ENCODE measurements around the gene BACH2.

Gene BACH2

DNA sequence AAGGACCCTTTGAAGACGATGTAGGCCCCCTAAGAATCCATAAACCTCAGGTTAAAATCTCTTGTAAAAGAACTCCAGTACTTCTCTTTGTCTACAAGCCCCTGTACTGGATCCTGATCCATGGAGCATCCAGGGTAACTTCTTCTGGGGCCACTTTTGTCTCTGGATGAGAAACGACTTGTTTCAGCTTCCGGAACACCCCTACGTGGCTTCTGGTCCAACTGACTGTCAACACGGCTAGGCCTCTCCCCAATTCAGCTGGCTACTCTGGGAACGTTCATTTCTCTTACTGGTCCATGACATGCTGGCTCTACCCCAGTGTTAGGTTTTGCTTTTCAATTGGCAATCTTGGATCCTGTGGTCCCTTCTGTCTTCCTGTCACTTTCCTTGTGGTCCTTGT, 198.0 kb downstream of the BACH2 start:
- no peak for DNase-seq (ENCODE audit: low read depth in 2 of 2)

DNA sequence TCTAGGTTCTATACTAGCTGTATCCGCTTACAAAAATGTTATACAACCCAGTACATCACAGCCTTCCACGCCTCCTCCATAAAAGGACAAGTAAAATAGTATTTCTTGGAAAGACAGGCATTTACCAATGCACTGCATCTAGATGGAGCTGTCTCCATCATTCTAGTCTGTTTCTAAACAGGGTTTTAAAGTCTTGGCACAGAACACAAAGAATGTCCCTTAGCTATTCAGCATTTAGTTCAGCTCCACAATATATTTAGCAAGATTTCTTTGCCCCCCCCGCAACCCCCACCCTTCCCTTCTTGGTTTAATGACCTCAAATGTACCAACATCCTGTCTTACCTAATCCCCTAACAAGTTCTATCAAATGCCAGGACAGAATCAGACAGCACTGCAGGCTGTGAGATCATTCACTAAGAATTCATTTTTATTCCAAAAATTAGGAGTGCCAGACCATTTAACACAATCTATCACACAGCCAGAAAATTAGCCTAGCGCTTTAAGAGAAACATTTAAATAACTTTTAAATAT, 198.6 kb downstream of the BACH2 start:
- DNase-seq (ENCODE audit: low read depth in 2 of 2) = no peak

DNA sequence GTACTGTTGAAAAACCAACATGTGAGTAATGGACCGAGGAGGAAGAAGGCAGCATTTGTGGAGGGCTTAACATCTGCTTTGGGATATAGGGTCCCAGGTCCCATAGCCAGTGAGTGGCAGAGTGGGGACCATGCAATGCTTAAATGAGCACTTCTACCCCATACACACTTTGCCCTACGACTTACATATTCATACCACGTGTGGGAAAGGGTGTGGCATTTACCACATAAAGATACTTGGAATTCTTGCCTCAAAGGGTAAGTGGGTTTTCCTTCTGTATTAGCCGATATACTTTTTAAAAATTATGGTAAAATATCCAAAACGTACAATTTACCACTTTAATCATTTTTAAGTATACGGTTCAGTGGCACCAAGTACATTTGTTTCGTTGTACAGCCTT, 199.3 kb downstream of the BACH2 start:
- no peak for DNase-seq (ENCODE audit: low read depth in 2 of 2)

DNA sequence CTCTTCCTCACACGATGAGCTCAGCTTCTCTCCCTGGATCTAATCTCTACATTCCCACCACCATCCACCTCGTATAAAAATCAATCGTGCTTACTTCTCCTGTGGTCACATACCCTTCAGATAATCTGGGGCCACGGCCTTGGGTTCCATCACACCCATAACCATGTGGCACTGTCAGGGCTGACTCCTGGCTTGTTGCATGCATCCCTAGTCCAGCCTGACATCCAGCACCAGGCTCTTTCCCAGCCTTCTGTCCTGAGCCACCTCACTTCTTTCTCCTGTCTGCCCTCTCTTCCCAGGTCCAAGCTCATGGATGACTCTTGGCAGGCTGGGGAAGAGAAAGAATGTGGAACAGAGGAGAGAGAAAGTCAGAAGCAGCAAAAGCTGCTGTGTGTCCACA, 199.8 kb downstream of the BACH2 start:
- DNase-seq (ENCODE audit: low read depth in 2 of 2) = no peak

DNA sequence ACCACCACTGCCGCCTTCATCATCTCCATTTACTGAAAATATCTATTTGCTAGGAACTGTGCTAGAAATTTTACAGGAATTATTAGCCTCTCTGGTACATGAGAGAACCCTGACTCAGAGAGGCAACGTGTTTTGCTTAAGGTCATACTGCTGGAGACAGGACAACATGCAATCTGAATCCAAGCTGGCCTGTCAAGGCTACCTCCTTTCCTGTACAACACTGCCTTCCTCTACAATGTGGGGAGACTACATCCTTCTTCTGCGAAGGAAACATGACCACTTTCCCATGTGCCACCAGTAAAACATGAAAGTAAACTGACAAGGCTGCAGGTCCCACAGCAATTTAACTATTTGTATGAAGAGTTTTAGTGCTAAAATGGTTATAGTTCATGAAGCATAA, 200.9 kb downstream of the BACH2 start:
- no peak for DNase-seq (ENCODE audit: low read depth in 2 of 2)

DNA sequence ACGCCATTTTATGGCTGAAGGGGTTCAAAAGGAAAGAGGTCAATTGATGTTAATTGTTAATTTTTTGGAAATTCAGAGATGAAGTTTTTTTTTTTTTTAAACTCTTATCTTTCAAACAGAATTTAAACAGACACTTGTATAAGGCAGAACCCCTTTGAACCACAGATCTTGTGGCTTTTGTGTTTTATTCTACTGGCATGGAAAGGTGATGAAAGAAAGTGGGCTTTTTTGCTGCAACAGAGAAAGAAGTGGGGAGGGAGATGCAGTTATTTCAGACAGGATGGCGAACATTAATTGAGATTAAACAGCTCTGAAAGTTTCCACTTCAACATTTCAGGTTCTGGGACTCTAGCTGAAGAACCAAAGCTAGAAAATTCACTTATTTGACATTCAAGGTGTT, 201.5 kb downstream of the BACH2 start:
- DNase-seq (ENCODE audit: low read depth in 2 of 2) = no peak

DNA sequence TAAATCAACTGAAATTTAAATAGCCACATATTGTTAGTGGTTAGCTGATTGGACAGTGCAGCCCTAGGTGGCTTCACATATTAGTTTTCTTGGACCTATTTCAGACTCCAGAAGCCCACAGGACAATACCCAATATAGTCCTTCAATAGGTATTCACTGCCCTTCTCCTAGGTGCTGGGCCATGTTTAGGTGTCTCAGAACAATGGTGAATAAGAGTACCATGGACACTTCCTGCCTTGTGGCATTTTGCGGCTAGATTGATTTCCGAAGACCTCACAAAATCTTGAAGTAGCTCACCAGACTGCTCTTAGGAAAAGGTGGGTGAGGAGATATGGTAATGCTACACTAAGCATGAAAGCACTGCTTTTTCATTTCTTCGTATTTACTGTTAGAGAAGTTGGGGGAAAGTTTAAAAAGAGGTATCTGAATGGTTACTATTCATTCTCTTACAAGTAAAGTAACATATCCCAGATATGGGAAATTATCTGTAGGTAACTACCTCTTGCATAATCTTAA, 203.0 kb downstream of the BACH2 start:
- no peak for DNase-seq (ENCODE audit: low read depth in 2 of 2)

DNA sequence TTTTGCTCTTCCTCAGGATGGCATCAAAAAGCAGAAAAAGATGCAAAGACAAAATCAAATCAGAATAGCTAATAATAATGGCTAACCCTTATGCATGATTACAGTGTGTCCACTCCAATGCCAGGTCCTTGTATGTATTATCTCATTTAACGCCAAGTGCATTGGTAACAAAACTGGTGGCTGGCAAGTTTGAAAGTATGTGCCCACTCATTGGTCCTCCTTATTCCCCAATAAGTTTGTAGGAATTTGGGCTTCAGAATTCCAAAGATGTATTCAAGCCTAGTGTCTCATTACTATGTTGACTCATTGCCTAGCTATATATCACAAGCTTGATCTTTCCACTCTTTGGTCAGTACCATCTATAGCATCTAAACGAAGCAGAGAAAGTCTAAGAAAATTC, 205.8 kb downstream of the BACH2 start:
- no peak for DNase-seq (ENCODE audit: low read depth in 2 of 2)

DNA sequence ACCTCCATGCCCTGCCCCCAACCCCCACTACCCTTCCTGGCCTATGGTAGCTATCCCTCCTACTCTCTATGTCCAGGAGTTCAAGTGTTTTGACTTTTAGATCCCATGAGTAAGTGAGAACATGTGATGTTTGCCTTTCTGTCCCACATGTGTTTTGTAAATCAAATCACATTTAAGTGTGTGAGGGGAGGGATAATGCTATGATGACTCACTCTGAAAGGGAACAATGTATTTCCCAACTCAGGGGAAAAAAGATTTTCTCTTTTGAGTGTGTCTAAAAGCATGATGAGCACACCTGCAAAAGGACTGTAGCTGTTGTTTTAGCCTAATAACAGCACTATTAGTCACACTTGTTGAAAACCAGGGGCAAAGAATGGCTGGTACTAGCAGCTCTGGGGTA, 208.6 kb downstream of the BACH2 start:
- DNase-seq (ENCODE audit: low read depth in 2 of 2) = no peak

DNA sequence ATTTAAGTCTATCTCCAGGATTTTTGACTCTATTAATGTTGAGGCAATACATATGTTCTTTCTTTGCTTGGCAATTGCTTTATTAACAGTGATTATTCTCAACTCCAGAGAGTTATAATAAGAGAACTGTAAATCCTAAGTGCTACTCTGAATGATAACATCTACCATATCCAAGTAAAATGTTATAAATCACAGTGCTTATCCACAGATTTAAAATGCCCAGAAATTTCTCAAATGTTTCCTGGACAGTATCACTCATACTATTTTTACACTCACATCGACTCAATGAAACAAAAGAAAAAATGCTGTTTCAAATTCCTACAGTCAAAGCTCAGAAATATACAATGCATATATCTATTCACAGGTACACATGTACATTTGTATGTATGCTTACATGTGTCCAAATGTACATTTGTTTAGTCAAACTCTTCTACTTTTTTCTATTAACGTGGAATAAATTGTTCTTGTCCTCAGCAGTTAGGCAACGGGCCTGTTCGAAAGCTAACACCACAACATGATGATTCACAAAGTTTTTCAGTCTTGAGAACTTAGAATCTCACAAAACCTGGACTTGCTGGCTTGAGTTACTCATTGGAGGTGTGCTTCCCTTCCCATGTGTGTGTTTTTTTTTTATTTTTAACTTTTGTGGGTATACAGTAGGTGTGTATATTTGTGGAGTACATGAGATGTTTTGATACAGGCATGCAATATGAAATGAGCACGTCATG, 209.4 kb downstream of the BACH2 start:
- DNase-seq (ENCODE audit: low read depth in 2 of 2) = no peak

DNA sequence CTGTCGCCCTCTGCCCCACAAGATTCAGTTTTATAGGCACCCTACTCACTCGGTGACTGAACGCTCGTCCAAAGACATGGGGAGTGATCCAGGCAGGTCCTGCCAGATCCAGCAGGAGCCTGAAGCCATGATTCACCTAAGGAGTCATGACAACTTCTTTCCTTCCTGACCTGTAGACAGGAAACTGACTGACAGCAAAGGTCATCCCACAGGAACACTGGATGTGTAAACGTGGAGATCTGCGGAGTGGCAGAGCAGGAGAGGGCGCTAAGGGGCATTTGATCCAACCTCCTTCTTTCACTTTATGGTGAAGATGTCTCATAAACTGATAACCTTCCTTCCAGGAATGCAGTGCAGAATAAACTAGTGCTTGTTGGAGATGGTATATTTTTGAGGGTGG, 210.1 kb downstream of the BACH2 start:
- DNase-seq (ENCODE audit: low read depth in 2 of 2) = no peak

DNA sequence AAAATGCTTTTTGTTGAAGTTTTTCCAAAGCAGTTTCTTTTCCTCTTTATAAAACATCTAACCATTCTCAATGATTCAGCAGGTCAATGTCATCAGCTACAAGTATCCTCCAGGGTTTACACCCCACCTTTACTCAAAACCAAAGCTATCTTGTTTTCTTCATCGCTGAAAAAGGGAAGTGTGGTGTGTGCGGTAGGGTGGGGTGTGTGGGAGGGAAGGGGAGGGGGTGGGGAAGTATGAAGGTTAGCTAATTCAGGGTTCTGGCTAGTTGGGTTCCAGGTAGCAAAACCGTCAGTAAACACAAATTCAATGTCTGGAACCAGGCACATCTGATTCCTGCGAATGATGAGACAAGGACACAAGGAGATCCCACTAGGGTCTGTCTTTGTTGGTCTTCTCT, 212.8 kb downstream of the BACH2 start:
- no peak for DNase-seq (ENCODE audit: low read depth in 2 of 2)

DNA sequence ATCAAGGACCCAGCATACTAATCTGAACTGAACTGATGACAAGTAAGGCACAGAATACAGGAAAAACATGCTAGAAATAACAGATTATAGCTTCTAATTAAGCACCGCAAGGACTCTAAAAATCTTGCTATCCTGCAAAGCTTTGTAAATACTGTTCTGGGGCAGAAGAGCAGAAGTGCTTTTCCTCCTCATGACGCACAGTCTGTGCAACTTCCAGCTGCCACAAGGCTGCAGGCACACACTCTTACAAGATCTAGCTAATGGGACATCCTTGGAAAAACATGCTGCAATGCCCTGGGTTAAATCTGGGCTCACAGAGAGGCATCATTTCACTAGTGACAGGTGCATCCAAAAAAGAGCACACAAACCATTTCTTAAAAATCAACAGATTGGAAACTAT, 213.8 kb downstream of the BACH2 start:
- no peak for DNase-seq (ENCODE audit: low read depth in 2 of 2)

DNA sequence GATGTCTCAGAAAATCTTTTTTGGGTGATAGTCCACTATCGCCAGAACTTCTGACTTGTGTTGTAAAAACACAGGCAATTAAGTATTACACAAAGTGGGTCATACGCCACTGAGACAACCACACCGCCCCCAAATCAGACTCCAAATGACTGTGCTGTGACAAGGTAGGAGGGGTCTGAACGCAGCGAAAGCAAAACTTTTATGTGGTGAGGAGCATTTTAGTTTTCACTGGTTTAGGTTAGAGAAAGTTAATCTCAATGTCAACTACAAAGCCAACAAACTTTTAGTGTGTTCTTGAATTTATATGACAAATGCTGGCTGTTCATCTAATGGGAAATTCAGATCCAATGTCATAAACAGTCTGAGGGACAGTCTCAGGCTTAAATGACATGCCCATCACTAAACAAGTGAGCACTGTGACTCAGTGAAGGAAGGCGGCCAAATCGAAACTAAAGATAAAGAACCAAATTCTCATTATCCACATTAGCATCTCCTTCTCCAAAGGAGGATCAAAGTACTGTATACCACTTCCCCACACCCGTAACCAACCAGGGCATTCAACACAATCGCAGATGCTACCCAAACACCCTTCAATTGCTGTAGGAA, 215.7 kb downstream of the BACH2 start:
- peak in 1 of 2 donors; percentile 47 for DNase-seq (ENCODE audit: low read depth in 2 of 2)

DNA sequence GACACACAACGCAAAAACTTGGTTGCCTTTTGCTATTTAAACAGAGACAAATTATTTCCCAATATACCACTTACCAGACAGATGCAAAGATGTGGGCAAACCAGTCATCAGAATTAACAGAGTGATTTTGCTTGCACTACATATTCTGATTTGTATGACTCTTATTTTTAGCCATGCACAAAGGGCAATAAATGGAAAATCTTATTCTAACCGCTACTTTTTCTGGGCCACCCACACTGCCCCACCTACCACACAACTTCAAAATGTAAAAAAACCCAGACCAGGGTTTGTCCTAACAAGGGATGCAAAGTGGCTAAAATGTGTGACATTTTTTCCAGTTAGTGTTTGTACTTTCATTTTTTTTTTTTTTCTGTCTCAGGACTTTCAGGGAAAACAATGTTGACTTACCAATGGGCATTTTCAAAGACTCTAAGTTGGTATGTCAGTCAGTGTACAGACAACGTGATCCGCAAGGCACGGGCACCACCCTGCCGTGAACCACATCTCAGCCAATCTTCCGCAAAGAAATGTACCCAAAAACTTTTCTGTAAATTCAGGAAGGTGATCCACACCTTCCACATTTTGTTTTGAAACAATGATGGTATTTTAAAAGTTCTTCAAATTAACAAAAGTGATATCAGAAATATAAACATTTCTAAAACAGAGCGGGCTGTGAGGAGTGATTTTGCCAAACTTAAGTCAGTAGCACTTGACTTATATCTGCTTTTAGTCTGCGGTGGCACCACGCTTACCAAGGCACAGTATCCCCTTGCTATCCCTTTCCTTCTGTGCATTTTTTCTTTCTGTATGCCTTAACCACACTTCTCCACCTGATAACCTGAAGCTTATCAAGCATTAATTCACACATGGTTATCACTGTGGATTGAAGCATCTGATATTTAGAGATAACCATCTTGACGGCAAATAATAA, 216.8 kb downstream of the BACH2 start:
- DNase-seq (ENCODE audit: low read depth in 2 of 2) = no peak

DNA sequence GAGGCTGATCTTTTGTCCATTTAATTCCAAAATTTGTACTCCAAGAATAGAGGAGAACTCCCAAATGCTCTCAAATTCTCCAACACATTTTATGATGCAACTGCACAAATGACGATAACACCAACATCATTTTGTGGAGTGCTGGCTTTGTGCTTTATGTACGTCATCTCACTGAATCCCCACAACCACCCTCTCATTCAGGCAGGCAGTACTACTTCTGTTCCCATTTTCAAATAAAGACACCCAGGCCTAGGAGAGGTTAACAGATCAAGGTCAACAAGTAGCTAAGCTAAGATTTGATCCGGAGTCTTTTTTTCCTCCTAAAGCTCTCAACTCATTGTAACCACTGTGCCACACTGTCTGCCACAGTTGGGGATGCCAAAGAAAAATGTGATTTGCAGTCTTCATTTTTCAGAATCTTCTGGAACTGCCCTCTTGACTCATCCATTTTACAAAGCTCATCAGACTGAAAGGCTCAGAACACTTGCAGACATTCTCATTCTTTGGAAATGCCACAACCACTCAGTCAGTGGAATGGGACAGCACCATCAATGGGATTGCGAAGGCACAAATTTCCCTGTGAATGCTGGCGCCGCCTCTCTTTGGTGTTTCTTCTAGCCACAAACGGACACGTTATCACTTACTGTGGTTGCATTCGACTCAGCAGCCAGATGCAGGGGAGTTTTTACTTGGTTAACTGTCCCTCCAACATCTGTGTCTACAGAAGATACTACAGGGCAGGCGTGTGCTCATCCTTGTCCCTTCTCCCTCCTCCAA, 217.9 kb downstream of the BACH2 start:
- no peak for DNase-seq (ENCODE audit: low read depth in 2 of 2)

DNA sequence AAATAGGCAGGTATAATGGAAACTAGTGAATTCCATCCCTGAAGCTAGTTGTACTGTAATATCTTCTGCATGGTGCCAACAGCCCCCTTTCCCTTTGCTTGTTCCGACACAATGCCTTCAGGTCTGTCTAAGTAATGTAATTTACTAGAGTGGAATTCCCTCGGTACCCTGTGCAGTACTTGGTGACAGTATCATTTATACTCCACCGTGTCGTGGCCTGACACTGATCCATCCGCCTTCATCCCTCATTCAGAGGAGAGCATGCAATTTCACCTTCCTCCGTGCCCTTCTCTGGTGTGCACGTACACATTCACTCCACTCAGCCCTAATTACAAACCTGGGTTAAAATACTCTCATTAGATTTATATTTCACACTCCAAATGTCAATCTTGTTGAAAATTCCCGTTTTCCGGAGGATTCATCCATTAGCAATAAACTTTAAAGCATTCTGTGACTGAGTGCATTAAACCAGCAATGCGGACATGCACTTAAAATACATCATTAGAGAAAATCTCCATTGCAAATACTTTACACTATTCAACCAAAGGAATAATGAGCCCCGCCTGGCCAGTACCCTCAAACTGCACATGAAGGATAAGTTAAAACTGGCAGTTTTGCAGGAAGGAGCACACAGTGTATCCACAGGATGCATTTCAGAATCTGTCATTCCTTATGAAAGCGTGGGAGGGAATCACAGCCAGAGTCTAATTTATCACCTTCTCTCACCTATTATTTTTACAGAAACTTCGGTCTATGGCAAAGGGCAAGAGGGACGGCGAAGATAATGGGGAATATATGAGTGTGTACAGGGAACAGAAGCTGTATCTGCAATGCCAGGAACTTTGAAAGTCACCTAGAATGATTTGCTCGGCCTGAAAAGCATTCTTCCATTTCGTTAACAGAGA, 219.9 kb downstream of the BACH2 start:
- DNase-seq (ENCODE audit: low read depth in 2 of 2) = no peak

DNA sequence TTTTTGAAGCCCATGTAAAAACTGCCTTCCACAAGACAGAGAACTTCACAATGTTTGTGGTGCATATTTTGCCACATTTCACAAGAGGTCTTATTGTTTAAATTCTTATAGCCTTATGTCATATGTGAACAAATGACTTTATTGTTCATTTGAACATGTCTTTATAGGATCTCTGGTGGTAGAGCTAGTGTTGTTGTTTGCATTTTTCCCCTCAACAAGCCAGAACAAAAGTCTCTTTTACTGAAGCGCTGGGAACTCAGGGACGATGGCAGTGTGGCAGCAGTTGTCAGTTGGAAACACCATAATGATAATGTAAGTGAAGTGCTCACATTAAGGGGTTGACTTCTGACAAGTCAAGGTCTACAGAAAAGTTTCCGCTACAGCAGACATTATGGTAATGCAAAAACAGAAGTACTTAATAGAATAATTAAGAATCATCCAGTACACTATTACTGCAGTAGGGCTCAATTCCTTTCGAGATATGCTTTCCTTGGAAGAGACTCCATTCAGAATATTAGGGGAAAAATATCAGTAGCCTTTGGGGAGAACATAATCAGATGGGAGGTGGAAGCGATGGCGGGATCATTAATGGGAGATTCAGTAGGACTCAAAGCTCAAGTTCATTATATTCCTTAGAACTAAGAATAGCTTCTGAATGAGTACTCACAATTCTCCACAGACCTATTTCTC, 222.3 kb downstream of the BACH2 start:
- DNase-seq (ENCODE audit: low read depth in 2 of 2) = no peak

DNA sequence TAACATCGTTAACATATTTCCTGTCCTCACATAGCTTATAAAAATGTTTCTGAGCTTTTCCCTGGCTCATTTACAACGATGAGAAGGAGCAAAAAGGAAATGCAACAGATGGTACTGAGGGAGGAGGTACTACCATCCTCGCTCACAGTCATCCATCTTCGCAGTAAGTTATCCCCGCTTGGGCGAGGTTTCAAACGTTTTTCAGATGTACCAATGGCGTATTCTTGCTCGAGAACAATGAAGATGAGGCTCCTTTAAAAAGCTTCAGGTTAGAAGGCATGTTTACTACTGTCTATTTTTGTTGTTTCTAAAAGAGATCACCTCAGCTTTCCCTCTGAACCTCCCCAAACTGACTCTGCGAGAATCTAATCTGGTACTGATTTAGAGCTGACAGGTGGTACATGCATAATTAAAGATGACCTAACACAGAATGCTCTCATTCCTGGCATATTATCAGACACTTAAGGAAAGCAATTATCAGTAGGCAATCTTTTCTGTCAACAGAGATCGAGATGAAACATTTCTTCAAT, 223.6 kb downstream of the BACH2 start:
- DNase-seq (ENCODE audit: low read depth in 2 of 2) = no peak

DNA sequence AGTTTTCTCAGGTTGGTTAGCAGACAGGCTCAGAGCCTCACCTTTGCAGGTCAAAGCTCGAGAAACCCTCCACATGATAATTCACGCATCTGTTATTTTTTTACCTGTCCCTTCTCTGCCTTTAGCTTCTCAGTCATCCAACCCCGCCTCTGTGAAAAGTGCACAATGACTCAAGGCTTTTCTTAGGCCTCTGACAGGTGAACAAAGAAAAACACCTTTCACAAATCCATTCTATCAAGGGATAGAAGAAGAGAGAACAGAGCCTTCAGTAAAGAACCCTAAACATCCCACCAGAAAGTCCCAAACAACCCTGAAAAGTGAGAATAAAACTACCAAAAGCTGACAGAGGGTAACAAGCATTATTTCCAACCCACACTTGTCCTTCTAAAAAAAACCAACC, 224.1 kb downstream of the BACH2 start:
- no peak for DNase-seq (ENCODE audit: low read depth in 2 of 2)

Measured in stimulated activated CD4-positive, alpha-beta T cell treated with anti-CD3 and anti-CD28 coated beads, Interleukin-1b, Interleukin-23, amount 100 ng/mL, for 1 hour (primary cell).